Mesenchymal stem cell (in vitro differentiated cells and primary cell): ENCODE data around the gene ALOX15.
"Not testable (repeated sequence)": the region's sequence is repeated elsewhere in the genome, so short reads cannot be mapped to it uniquely, and the experiment has no call there.

Source experiments
- DNase-seq: peaks from one replicate; pipeline ENCODE4 v3.0.0-alpha.2; 2013
- H2AFZ ChIP-seq: one replicate; pipeline ENCODE4 v1.6.1; 2013; ENCODE audit warnings: low read depth, mild to moderate bottlenecking, control low read depth, inconsistent platforms, low read length, moderate library complexity
- H2AK5ac ChIP-seq: 2 replicates; pipeline ENCODE4 v1.6.1; 2013; ENCODE audit warnings: low read length, moderate library complexity, mild to moderate bottlenecking, inconsistent platforms; ENCODE audit not compliant: severe bottlenecking
- H2BK120ac ChIP-seq: one replicate; pipeline ENCODE4 v1.6.1; 2013; ENCODE audit warnings: low read depth, mild to moderate bottlenecking, inconsistent platforms, low read length, moderate library complexity
- H2BK12ac ChIP-seq, 2 experiments: one replicate each; pipeline ENCODE4 v1.6.1; 2013; ENCODE audit warnings: inconsistent platforms in 2 of 2, low read length in 2 of 2, mild to moderate bottlenecking in 2 of 2, moderate library complexity in 2 of 2, control low read depth in 1 of 2
- H2BK15ac ChIP-seq: one replicate; pipeline ENCODE4 v1.6.1; 2013; ENCODE audit warnings: mild to moderate bottlenecking, low read depth, inconsistent platforms; ENCODE audit not compliant: poor library complexity, severe bottlenecking
- H2BK5ac ChIP-seq: 2 replicates; pipeline ENCODE4 v1.6.1; 2013; ENCODE audit warnings: low read depth, mild to moderate bottlenecking, low read length, control low read depth, inconsistent platforms; ENCODE audit not compliant: poor library complexity, severe bottlenecking
- H3K14ac ChIP-seq, 2 experiments: one replicate each; pipeline ENCODE4 v1.6.1; 2013; ENCODE audit warnings: inconsistent platforms in 2 of 2, low read length in 2 of 2, control low read depth in 1 of 2, mild to moderate bottlenecking in 1 of 2, moderate library complexity in 1 of 2
- H3K18ac ChIP-seq, 2 experiments: one replicate each; pipeline ENCODE4 v1.6.1; 2013; ENCODE audit warnings: inconsistent platforms in 2 of 2, low read length in 2 of 2, control low read depth in 1 of 2, low read depth in 1 of 2, mild to moderate bottlenecking in 1 of 2
- H3K23ac ChIP-seq, 2 experiments: one replicate each; pipeline ENCODE4 v1.6.1; 2013; ENCODE audit warnings: inconsistent platforms in 2 of 2, low read length in 2 of 2, mild to moderate bottlenecking in 2 of 2, moderate library complexity in 2 of 2, control low read depth in 1 of 2
- H3K27ac ChIP-seq: 2 replicates; pipeline ENCODE4 v1.5.1; 2013; ENCODE audit warnings: mild to moderate bottlenecking, moderate library complexity, low read length, control low read depth, inconsistent platforms; ENCODE audit not compliant: poor library complexity, severe bottlenecking
- H3K27me3 ChIP-seq, 2 experiments: 2 replicates each; pipeline versions ENCODE4 v1.6.1 to v1.7.0; 2013; ENCODE audit warnings: low read length in 2 of 2, mild to moderate bottlenecking in 2 of 2, moderate library complexity in 2 of 2, control low read depth in 1 of 2, inconsistent platforms in 1 of 2; ENCODE audit not compliant: control insufficient read depth in 1 of 2, insufficient read depth in 1 of 2
- H3K36me3 ChIP-seq, 2 experiments: 2 replicates each; pipeline versions ENCODE4 v1.6.1 to v1.7.0; 2013; ENCODE audit warnings: low read length in 2 of 2, control low read depth in 1 of 2, inconsistent platforms in 1 of 2, low read depth in 1 of 2, mild to moderate bottlenecking in 1 of 2; ENCODE audit not compliant: insufficient read depth in 2 of 2, control insufficient read depth in 1 of 2
- H3K4ac ChIP-seq, 2 experiments: one replicate each; pipeline ENCODE4 v1.6.1; 2013; ENCODE audit warnings: inconsistent platforms in 2 of 2, low read length in 2 of 2, mild to moderate bottlenecking in 2 of 2, moderate library complexity in 2 of 2, control low read depth in 1 of 2, low read depth in 1 of 2
- H3K4me1 ChIP-seq: 2 replicates; pipeline ENCODE4 v1.6.1; 2013; ENCODE audit warnings: low read depth, low read length, control low read depth; ENCODE audit not compliant: control insufficient read depth, insufficient read depth
- H3K4me2 ChIP-seq: 2 replicates; pipeline ENCODE4 v1.6.1; 2013; ENCODE audit warnings: low read length, mild to moderate bottlenecking, inconsistent platforms; ENCODE audit not compliant: poor library complexity, severe bottlenecking
- H3K4me3 ChIP-seq, 2 experiments: 2 replicates each; pipeline versions ENCODE4 v1.5.1 to v1.7.0; 2013; ENCODE audit warnings: low read length in 2 of 2, mild to moderate bottlenecking in 2 of 2, control low read depth in 1 of 2, low read depth in 1 of 2; ENCODE audit not compliant: insufficient read depth in 1 of 2
- H3K79me1 ChIP-seq: replicated peaks from 2 replicates; pipeline ENCODE4 v1.6.1; 2013; ENCODE audit warnings: mild to moderate bottlenecking, control low read depth, low read length, inconsistent platforms; ENCODE audit not compliant: poor library complexity, severe bottlenecking
- H3K9ac ChIP-seq: 2 replicates; pipeline ENCODE4 v1.7.0; 2013; ENCODE audit warnings: mild to moderate bottlenecking, low read length, moderate library complexity
- H3K9me3 ChIP-seq: 2 replicates; pipeline ENCODE4 v1.7.0; 2013; ENCODE audit warnings: mild to moderate bottlenecking, low read length; ENCODE audit not compliant: control insufficient read depth
- H4K8ac ChIP-seq: one replicate; pipeline ENCODE4 v1.6.1; 2013; ENCODE audit warnings: inconsistent platforms, mild to moderate bottlenecking, low read length, moderate library complexity
- H4K91ac ChIP-seq: one replicate; pipeline ENCODE4 v1.6.1; 2013; ENCODE audit warnings: mild to moderate bottlenecking, low read length, inconsistent platforms
- WGBS: methylation state at CpG from one replicate; pipeline ENCODE4 v1.1.7; 2013; ENCODE audit warnings: mixed read lengths; 5-methylcytosine and 5-hydroxymethylcytosine counted together

The ALOX15 gene

DNA sequence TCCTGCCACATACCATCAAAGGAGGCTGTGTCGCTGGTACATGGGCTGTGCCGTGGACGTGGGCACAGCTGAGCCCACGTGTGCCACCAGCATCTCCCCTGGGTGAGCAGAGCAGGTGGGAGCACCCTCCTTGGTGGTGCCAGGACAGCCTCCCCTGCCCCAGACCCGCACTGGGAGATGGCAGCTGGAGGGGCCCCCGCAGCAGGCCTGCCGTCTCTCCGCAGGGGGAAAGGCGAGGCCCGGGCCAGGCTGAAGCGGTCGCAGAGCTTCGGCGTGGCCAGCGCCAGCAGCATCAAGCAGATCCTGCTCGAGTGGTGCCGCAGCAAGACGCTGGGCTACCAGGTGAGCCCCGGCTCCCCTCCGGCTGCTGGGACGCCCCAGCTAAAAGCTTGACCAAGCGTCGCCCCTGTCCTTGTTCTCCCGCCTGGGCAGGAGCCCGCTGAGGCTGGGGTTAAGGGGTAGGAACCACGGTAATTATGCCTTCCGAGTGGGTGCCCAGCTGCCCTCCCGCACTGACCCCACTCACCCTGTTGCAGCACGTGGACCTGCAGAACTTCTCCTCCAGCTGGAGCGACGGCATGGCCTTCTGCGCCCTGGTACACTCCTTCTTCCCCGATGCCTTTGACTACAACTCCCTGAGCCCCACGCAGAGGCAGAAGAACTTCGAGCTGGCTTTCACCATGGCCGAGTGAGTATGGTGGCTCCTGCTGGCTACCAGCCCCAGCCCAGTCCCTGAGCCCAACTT, 44.7 kb downstream of the ALOX15 start:
- Histone ChIP-seq H3K4me1 (peaks cover 25% of the 10 kb centered on the region), H3K4me3 (no peak overlapping the region), H3K9ac (no peak overlapping the region), H3K36me3 (peaks cover 0 to 26% of the 10 kb centered on the region in 2 experiments), H2AK5ac (no peak overlapping the region), H3K79me1 (no peaks in the 10 kb centered on the region), H2AFZ (no peak overlapping the region), H3K9me3 (no peaks in the 10 kb centered on the region), H3K4ac (no peak overlapping the region), H3K14ac (peak overlapping the region in 1 of 2 experiments; percentile 82), H3K27me3 (peaks cover 26 to 30% of the 10 kb centered on the region in 2 experiments), H4K8ac (no peak overlapping the region), H2BK120ac (no peak overlapping the region), H3K4me2 (no peak overlapping the region), H2BK15ac (no peak overlapping the region), H2BK12ac (no peak overlapping the region), H4K91ac (no peak overlapping the region), H3K18ac (no peak overlapping the region), H3K27ac (no peak overlapping the region), H3K23ac (no peak overlapping the region), H2BK5ac (no peak overlapping the region)
- WGBS: 94% methylated on average over 36 of the region's 36 CpGs
- DNase-seq: no peak

GRCh38 chr17:4595685-4596342, 45.7 kb downstream of the ALOX15 start:
- WGBS: 88% methylated on average over 19 of the region's 23 CpGs
- not testable (repeated sequence) for H3K23ac ChIP-seq, H3K27ac ChIP-seq, H2BK5ac ChIP-seq, H2AK5ac ChIP-seq, H2BK15ac ChIP-seq, H3K14ac ChIP-seq, H3K79me1 ChIP-seq, H3K9me3 ChIP-seq, H2BK120ac ChIP-seq, H2AFZ ChIP-seq, H2BK12ac ChIP-seq, H3K4me3 ChIP-seq, H3K4ac ChIP-seq, H3K4me2 ChIP-seq, H3K18ac ChIP-seq, H4K91ac ChIP-seq, H4K8ac ChIP-seq, H3K9ac ChIP-seq, DNase-seq
- Histone ChIP-seq H3K27me3 (peaks cover 36 to 40% of the 10 kb centered on the region in 2 experiments), H3K36me3 (peaks cover 0 to 26% of the 10 kb centered on the region in 2 experiments), H3K4me1 (peaks cover 27% of the 10 kb centered on the region)

DNA sequence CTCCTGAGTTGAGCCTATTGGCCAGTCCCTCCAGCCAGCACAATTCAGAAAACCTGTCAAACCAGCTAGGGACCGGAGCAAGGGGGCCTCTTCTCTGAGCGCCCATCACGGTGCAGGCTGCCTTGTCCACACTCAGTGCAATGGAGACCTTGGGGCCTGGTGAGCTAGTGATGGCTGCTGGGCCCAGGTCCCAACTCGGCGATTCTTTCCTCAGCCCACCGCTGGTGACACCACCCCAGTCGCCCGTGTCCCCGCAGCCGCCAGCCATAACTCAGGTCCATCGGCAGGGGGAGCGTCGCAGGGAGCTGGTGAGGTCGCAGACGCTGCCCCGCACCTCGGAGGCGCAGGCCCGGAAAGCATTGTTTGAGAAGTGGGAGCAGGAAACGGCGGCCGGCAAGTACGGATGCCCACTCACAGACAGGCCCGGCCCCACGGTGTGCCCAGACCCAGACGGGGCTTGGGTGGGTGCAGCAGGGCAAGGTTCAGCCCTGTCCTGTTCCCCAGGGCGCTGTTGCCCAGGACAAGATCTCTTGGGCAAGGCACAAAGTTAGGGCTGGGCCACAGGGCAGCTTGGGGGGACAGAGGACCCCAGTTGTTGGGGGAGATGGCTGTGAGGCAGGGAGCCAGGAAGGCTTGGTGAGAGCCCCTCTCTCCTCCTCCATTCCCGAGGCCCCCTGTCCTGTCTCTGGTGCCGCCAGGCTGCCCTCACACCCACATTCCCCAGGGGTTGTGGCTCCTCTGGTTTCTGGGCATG, 46.4 kb downstream of the ALOX15 start:
- no peaks in the 10 kb centered on the region for H3K9me3 ChIP-seq
- WGBS: 57% methylated on average over 28 of the region's 29 CpGs
- no peak overlapping the region for H2BK15ac ChIP-seq
- H3K36me3 ChIP-seq: peaks cover 0 to 26% of the 10 kb centered on the region in 2 experiments
- H3K4ac ChIP-seq: no peak overlapping the region
- no peak overlapping the region for H3K14ac ChIP-seq
- peak overlapping the region in 1 of 2 experiments; percentile 47 for H3K23ac ChIP-seq
- no peak overlapping the region for H3K9ac ChIP-seq
- no peak overlapping the region for H4K91ac ChIP-seq
- H3K4me1 ChIP-seq: peaks cover 21% of the 10 kb centered on the region
- peaks cover 40 to 47% of the 10 kb centered on the region in 2 experiments for H3K27me3 ChIP-seq
- H3K27ac ChIP-seq: no peak overlapping the region
- no peaks in the 10 kb centered on the region for H3K79me1 ChIP-seq
- no peak overlapping the region for H2AFZ ChIP-seq
- DNase-seq: no peak
- no peak overlapping the region for H2BK5ac ChIP-seq
- no peak overlapping the region for H4K8ac ChIP-seq
- H3K18ac ChIP-seq: no peak overlapping the region
- H3K4me2 ChIP-seq: no peak overlapping the region
- H2AK5ac ChIP-seq: no peak overlapping the region
- no peak overlapping the region for H2BK120ac ChIP-seq
- no peak overlapping the region for H3K4me3 ChIP-seq
- H2BK12ac ChIP-seq: no peak overlapping the region

- 97% methylated on average over 7 of the region's 7 CpGs for WGBS
- no peak overlapping the region for H2AFZ ChIP-seq
- peaks cover 14% of the 10 kb centered on the region for H3K4me1 ChIP-seq
- no peak overlapping the region for H3K4me2 ChIP-seq
- no peak overlapping the region for H4K91ac ChIP-seq
- no peak overlapping the region for H2BK120ac ChIP-seq
- H2BK15ac ChIP-seq: no peak overlapping the region
- H3K9me3 ChIP-seq: no peaks in the 10 kb centered on the region
- no peak overlapping the region for H3K14ac ChIP-seq
- no peak overlapping the region for H2BK12ac ChIP-seq
- H3K4ac ChIP-seq: no peak overlapping the region
- no peak overlapping the region for H2BK5ac ChIP-seq
- H3K27me3 ChIP-seq: peaks cover 39 to 47% of the 10 kb centered on the region in 2 experiments
- H2AK5ac ChIP-seq: no peak overlapping the region
- H3K23ac ChIP-seq: no peak overlapping the region
- H3K9ac ChIP-seq: no peak overlapping the region
- H4K8ac ChIP-seq: no peak overlapping the region
- peaks cover 0 to 26% of the 10 kb centered on the region in 2 experiments for H3K36me3 ChIP-seq
- H3K79me1 ChIP-seq: no peaks in the 10 kb centered on the region
- no peak for DNase-seq
- H3K18ac ChIP-seq: no peak overlapping the region
- H3K27ac ChIP-seq: no peak overlapping the region
- no peak overlapping the region for H3K4me3 ChIP-seq
These were observed 47.1 kb downstream of the ALOX15 start for GRCh38 chr17:4594406-4594805.
